HK-2 (cell line): Measurements from ENCODE around the gene SMAD7.
A peak's percentile ranks its signal among the peaks of the same experiment; 100 is the strongest.

Experiments used
- DNase-seq: peaks from one replicate; pipeline ENCODE4 v3.0.0-alpha.2; 2018; ENCODE audit not compliant: unreplicated experiment

SMAD7 gene, protein sequence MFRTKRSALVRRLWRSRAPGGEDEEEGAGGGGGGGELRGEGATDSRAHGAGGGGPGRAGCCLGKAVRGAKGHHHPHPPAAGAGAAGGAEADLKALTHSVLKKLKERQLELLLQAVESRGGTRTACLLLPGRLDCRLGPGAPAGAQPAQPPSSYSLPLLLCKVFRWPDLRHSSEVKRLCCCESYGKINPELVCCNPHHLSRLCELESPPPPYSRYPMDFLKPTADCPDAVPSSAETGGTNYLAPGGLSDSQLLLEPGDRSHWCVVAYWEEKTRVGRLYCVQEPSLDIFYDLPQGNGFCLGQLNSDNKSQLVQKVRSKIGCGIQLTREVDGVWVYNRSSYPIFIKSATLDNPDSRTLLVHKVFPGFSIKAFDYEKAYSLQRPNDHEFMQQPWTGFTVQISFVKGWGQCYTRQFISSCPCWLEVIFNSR

DNA sequence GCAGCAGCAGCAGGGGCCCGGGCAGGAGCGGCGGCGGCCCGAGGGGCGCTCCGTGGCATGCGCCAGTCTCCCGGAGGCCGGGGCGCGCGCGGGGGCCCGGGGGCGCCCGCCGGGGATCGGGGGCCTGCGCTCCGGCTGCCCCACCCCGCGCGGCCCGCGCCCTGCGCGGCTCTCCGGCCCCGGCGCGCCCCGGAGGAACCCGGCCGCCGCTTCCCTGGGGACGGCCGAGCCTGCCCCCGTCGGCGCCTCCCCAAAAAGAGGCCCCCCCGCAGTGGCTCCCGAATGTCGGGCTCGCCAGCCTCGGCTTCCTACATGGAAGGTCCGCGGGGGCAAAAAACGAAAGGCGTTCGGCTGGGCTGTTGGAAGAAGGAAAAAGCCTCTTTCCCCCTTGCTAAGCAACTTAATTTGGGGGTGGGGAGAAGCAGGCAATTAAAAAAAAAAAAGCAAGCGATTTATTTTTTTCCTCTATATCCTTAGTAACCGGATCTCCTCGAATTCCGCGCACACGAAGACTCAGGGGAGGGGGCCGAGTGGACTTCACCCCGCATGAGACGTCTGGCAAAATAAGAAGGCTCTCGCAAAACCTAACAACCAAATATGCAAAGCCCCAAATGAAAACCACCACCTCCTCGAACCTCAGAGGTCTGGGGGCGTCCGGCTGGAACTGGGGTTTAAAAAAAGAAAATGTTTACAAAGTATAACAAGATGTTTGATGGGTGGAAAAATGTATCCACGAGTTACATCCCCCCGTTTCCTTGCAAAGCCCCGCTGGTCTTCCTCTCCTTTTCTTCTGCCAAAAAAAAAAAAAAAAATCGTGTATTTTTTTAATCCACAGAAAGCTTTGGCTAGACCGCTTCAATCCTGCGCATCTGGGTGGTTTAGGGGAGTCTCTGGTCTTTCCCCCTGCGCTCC lies at the start of gene SMAD7:
Gene SMAD7 (minus strand): TSS at position 430 of the 912 bp plus-strand sequence. CDS start 541 bp downstream, outside the sequence.
- DNase-seq: no peak

- DNase-seq: no peak
Measured at GRCh38 chr18:48999569-48999968, 48.8 kb upstream of the SMAD7 start.

DNA sequence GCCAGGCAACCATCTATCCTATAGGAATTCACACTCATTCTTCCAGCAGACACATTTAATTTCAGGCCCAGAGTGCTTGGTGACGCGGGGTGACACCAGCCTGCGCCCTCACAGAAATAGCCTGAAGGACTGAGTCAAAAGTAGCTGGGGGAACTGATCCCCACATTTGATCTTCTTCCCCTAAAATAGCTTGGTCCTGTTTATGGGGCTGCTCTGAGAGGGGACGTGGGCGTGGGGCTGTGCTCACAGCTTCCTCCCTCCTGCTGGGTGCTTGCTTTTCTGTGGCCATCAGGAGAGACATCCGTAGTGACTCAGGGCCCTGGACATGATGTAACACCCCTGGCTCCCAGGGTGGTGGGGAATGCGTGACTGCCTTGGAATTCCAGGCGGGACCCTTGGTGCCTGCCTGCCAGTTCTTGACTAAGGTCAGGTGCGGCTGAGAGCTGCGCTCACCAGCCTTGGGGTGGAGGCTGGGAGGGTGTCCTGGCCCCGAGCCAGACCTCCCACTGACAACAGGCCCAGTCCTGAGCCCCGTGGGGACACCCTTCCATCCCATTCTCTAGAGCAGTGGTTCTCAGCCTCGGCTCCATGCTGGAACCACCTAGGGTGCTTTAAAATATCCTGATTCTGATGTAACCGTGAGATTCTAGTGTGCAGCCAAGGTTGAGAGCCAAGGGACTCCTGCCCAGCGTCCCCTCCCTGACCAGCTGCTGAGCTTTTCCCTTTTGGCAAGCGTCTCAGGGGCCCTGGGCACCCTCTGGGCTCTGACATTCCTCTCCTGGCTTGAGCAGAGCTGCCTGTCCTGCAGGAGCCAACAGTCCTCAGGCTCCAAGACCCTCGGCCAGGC lies 47.4 kb upstream of the SMAD7 start:
- DNase-seq: peak; percentile 93

DNA sequence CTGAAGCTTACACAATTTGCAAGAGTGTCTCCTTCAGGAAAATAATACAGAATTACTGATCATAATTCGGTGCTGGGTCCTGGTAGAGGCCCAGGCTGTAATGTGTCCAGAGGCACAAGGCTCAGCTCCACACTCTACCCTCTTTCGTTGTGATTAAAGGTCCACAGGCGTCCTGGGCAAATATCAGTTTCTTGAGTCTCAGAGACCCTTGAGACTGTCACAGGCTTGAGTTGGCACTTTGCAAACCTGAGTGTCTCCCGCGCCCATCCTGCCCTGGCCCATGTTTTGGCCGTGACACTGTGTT lies 46.9 kb upstream of the SMAD7 start:
- DNase-seq: no peak

DNA sequence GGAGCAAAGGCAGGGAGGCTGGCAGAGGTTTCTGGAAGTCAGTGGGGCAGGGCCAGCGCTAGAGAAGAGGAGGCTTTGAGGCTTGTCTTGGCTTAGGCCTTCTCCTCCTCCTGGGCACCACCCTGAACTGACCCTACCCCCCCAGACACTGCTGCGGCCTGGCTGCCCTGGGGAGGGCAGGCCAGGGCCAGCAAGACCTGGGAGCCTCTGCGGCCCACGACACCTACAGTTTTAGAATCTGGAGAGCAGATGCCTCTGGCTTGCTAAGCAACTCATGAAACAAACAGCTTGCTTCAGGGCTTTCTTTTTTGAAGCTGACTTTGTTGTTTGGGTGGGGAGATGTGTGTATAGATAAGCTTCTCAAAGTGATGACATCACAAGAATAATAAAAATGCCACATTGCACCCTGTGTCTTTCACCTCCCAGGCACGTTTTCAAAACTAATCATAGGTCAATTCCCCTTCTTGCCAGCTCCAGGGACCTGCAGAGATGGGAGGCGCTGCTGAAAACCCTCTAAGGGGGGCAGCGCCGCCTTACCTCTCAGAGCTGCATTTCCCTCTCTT lies 46.2 kb upstream of the SMAD7 start:
- DNase-seq: no peak

DNA sequence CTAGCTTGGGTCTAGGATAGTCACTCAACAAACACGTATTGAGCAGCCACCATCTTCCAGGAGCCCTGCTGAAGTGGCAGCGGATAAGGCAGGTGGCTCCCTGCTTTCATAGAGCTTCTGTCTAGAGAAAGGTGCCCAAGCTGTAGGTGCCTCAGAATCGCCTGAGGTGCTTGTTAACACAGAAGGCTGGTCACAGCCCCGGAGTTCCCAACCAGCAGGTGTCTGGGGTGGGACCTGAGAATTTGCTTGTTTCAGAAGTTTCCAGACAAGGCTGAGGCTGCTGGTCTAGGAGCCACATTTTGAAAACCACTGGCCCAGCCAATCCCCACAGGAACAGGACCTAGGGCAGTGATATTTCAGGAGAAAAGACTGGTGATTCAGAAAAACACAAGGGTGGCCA lies 45.3 kb upstream of the SMAD7 start:
- DNase-seq: no peak

DNA sequence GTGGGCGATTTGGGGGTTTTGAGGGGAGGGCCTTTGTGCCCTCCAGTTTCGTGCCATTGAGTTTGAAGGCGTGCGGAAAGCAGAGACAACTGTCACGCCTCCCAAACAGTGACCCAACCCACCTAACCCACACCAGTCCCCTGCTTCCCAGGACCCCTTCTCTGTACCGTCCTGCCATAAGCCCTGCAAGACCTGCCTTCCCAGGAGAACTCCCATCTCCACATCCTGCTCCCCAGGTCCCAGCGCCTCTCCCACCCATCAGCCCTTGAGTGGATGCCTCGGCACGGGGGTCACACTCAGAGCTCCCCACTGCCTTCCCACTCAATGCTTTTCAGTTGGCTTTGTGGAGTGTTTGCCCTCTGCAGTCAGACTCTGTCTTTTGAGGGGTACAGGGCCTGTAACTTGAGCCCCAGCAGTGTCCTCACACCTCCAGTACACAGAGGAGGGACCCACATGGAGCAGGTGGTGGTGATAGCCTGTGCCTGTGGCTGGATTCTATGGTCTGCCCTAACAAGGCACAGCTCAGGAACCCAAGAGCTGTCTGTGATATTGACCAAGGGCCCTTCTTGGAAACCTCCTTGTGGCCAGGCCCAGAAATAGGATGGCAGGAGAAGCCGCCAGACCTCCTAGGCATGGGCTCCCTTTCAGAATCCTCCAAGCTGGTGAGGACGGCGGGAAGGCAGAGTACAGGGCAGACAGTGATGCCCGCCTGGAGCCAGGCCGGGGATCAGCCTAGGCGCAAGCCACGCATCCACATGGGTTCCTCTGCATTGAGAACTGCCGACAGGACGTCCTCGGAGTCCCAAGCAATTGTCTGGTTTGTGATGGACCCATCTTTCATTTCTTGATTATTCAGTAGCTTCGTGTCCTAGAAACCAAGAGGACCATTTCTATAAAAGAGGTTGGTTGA lies 44.4 kb upstream of the SMAD7 start:
- no peak for DNase-seq

GRCh38 chr18:48994044-48994651 lies 43.4 kb upstream of the SMAD7 start:
- DNase-seq: no peak

DNA sequence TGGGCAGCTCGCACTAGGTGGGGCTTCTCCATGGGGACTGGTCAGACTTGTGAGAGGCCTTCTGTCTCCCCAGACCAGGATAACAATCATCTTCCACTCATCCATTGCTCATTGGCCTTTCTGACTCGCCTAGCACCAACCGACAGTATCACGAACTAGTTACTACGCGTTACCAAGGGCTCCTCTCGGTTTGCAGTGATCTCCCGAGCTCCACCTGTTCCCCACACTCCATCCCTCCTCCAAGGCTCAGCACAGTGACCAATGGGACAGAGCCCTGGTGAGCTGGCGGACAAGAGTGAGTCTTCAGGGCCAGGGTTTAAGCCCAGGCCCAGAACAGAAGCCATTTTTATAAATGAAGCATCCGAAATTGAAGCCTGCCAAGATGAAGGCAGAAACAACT lies 42.8 kb upstream of the SMAD7 start:
- DNase-seq: peak; percentile 27

- no peak for DNase-seq
Measured at GRCh38 chr18:48992791-48993555, 42.2 kb upstream of the SMAD7 start.

GRCh38 chr18:48992133-48992532 lies 41.4 kb upstream of the SMAD7 start:
- DNase-seq: no peak

GRCh38 chr18:48991676-48992075 lies 40.9 kb upstream of the SMAD7 start:
- no peak for DNase-seq

DNA sequence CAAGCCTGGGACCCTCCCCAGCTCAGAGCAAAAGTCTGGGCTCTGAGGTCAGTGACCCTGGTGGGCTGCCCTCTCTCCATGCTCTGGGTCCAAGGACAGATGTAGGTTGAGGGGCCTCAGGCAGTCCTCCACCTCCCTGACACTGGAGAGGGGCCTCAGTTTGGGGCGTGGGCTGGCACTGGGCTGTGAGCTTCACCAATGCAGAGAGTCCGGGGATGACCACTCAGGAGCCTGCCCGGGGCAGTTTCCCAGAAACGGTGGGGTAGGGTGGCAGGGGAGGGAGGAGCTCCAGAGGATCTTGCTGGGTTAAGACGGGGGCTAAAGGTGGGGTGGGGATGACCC lies 40.5 kb upstream of the SMAD7 start:
- no peak for DNase-seq

GRCh38 chr18:48990481-48991318 lies 39.9 kb upstream of the SMAD7 start:
- peak; percentile 57 for DNase-seq

DNA sequence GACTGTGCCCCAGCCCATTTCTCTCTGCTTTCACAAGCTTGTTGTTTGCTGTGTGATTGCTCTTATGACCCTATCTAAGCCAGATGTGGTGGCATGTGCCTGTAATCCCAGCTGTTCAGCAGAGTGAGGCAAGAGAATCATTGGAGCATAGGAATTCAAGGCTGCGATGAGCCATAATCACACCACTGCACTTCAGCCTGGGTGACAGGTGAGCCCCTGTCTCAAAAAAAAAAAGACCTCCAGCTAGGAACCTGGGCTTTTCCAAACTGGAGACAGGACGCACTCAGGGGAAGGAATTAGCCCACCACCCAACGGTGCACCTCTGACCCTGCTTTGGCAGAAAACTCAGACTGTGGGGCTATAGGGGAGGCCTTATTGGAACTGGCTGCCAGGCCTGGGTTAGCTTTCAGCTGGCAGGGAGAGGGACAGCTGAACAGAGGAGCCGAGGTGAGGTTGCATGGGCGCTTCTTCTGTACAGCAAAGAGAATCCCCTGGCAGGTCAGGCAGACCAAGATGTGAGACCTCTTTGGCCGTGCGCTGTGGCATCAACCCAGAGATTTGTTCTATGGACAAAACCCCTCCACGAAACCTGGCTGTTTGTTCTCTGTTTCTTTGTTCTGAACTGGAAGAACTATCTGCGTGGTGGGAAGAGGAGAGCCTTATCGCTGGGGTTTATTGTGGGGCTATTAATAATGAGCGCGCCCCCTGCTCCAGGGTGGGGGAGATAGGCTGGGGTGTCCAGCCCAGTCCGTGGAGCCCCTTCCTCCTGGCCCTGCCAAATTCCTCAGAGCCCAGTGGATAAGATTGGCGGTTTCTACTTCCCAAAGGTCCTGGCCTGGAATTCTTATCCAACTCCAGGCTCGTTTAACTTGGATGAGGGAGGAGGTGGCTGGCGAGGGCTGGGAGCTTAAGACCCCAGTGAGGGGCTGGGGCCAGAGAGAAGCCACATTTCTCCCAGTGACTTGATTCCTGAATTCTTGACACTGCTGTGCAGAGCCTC lies 38.8 kb upstream of the SMAD7 start:
- DNase-seq: no peak

GRCh38 chr18:48988508-48989303 lies 37.9 kb upstream of the SMAD7 start:
- DNase-seq: no peak

GRCh38 chr18:48987821-48988220 lies 37.1 kb upstream of the SMAD7 start:
- no peak for DNase-seq
